NB4 (cell line): ENCODE data around the gene ANKRD22.
"Not testable (repeated sequence)": the region's sequence is repeated elsewhere in the genome, so short reads cannot be mapped to it uniquely, and the experiment has no call there.

Source experiments
- DNase-seq: peaks from one replicate; pipeline ENCODE4 v3.0.0; 2010; ENCODE audit warnings: low read depth
- H3K4me3 ChIP-seq: one replicate; pipeline ENCODE4 v1.5.1; 2011; ENCODE audit warnings: mild to moderate bottlenecking, low read depth, low read length, moderate library complexity
- MAX ChIP-seq: IDR thresholded peaks from 2 replicates; pipeline ENCODE4 v1.6.1; 2011; ENCODE audit warnings: low read depth, low read length
- MYC ChIP-seq: IDR thresholded peaks from 2 replicates; pipeline ENCODE4 v1.6.1; 2011; ENCODE audit warnings: low read depth, low read length
- POLR2A ChIP-seq: IDR thresholded peaks from 2 replicates; pipeline ENCODE4 v1.6.1; 2011; ENCODE audit warnings: mild to moderate bottlenecking; ENCODE audit not compliant: insufficient read length; ENCODE audit errors: extremely low read depth
- TF ChIP-seq, protein P1 (sequence below): IDR thresholded peaks from one replicate; pipeline ENCODE4 v1.5.1; 2012; ENCODE audit warnings: low read depth, low read length

ANKRD22 gene

DNA sequence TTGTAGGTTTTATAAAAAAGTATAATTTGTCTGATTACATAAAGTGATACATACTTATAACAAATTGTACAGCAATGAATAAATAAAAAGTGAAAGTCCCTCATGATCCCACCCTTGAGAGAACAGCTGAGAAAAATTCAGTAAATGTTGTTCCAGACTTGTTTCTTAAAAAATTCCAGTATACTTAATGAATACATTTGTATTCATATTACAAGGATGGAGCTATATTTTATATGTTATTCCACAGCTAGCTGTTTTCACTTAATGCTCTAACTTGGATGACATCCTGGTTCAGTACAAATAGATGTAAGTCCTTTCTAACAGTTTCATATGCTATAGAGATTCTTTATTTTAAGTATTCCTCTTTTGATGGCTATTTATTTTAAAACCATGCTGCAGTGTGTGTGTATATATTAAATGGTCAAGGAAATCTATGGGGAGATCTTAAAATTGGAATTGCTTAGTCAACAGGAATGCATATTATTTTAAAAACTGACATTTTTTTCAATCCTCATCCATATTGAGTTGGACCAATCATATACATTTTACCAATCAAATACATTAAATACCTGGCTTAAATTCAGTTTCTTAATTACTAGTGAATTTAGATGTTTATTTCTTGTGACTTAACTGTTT is 37.3 kb upstream of the ANKRD22 start:
- no peak for DNase-seq
- TF ChIP-seq POLR2A (no peak), MYC (no peak), MAX (no peak)
- TF ChIP-seq, protein P1, sequence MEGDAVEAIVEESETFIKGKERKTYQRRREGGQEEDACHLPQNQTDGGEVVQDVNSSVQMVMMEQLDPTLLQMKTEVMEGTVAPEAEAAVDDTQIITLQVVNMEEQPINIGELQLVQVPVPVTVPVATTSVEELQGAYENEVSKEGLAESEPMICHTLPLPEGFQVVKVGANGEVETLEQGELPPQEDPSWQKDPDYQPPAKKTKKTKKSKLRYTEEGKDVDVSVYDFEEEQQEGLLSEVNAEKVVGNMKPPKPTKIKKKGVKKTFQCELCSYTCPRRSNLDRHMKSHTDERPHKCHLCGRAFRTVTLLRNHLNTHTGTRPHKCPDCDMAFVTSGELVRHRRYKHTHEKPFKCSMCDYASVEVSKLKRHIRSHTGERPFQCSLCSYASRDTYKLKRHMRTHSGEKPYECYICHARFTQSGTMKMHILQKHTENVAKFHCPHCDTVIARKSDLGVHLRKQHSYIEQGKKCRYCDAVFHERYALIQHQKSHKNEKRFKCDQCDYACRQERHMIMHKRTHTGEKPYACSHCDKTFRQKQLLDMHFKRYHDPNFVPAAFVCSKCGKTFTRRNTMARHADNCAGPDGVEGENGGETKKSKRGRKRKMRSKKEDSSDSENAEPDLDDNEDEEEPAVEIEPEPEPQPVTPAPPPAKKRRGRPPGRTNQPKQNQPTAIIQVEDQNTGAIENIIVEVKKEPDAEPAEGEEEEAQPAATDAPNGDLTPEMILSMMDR: no peak
- H3K4me3 ChIP-seq: no peak overlapping the region

GRCh38 chr10:88886557-88886956 is 34.9 kb upstream of the ANKRD22 start:
- no peak overlapping the region for H3K4me3 ChIP-seq
- peak; percentile 40 for DNase-seq
- TF ChIP-seq, protein P1: no peak
- no peak for TF ChIP-seq MAX
- TF ChIP-seq MYC: no peak
- no peak for TF ChIP-seq POLR2A

- DNase-seq: no peak
- TF ChIP-seq, protein P1: no peak
- no peak for TF ChIP-seq POLR2A
- TF ChIP-seq MYC: no peak
- TF ChIP-seq MAX: no peak
- H3K4me3 ChIP-seq: no peak overlapping the region
Observed at GRCh38 chr10:88883448-88883809, 31.8 kb upstream of the ANKRD22 start.

GRCh38 chr10:88882646-88883447 is 31.2 kb upstream of the ANKRD22 start:
- not testable (repeated sequence) for DNase-seq
- H3K4me3 ChIP-seq: peak overlapping the region; percentile 81

DNA sequence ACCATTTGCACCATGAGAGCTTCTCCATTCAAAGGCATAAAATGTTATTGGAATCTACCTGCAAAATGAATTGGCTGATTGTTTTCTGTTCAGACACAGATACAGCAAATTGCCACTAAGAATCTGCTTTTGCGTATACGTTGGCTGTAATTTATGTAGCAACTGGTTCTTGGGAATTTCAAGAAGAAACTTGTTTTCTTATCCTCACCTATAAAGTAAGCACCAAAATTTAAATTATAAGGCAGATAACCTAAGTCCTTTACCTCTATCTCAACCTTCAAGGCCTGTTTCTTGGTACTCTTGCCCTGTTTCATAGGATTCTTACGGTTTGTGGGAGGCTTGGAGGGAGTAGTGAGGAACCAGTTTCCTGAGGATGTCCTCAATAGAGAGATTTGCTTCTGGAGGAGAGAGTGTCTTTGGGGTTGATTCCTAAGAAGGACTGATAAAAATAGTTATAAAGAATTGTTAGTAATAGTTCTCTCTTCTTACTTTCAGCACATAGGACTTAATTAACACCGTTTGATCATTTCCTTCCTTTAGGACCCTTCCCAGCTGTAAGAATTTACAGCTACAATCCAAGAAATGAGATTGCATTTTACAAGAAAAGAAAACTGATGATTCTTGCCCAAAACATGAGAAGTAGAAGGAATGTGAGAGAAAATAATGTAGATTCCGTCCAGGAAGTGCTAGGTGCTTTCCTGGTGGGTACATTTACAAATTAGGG is 30.4 kb upstream of the ANKRD22 start:
- no peak for TF ChIP-seq MYC
- TF ChIP-seq, protein P1: no peak
- TF ChIP-seq MAX: no peak
- TF ChIP-seq POLR2A: no peak
- H3K4me3 ChIP-seq: peak overlapping the region; percentile 81

GRCh38 chr10:88881320-88881719 is 29.7 kb upstream of the ANKRD22 start:
- peak overlapping the region; percentile 81 for H3K4me3 ChIP-seq
- DNase-seq: peak; percentile 25
- TF ChIP-seq MAX (no peak), POLR2A (no peak), MYC (no peak)
- TF ChIP-seq, protein P1: no peak

More for the DNA sequence above, 30.4 kb upstream of the ANKRD22 start:
- DNase-seq: no peak
